GM20000 (cell line): ENCODE measurements around the gene DMBX1.

Experiments used
- DNase-seq: peaks from one replicate; pipeline ENCODE4 v3.0.0; 2012; ENCODE audit warnings: low spot score
- CTCF ChIP-seq: IDR thresholded peaks from 2 replicates; pipeline ENCODE4 v1.5.1; 2012; ENCODE audit warnings: mild to moderate bottlenecking, control low read depth; ENCODE audit errors: extremely low read depth, missing control alignments

The DMBX1 gene

GRCh38 chr1:46461017-46461808 is 28.4 kb upstream of the DMBX1 start:
- no peak for DNase-seq
- TF ChIP-seq CTCF, result no peak

GRCh38 chr1:46461809-46462448 is 27.7 kb upstream of the DMBX1 start:
- no peak for DNase-seq
- no peak for TF ChIP-seq CTCF

GRCh38 chr1:46464013-46464548 is 25.6 kb upstream of the DMBX1 start:
- no peak for DNase-seq
- no peak for TF ChIP-seq CTCF

- no peak for TF ChIP-seq CTCF
- no peak for DNase-seq
Observed at GRCh38 chr1:46464915-46465314, 24.7 kb upstream of the DMBX1 start.

- no peak for TF ChIP-seq CTCF
- DNase-seq, result no peak
Observed at GRCh38 chr1:46465981-46466476, 23.6 kb upstream of the DMBX1 start.

GRCh38 chr1:46466477-46467182 is 23.0 kb upstream of the DMBX1 start:
- peak; percentile 47 for DNase-seq

More at GRCh38 chr1:46466477-46467182, 23.0 kb upstream of the DMBX1 start:
- TF ChIP-seq CTCF, result no peak
